Measurements from ENCODE around the gene ATP1A4. TPM values are rescaled to one million over a fixed set of nuclear protein-coding genes. Genes with fewer than 3 reads are reported as not detected.

The ATP1A4 gene
- total and polyA plus RNA-seq, 10 of the 15 experiments (the other 5 are each of a cell fraction or from before 2014, with no cell fraction given): 0.31 to 1.0 (median 0.54) TPM

DNA sequence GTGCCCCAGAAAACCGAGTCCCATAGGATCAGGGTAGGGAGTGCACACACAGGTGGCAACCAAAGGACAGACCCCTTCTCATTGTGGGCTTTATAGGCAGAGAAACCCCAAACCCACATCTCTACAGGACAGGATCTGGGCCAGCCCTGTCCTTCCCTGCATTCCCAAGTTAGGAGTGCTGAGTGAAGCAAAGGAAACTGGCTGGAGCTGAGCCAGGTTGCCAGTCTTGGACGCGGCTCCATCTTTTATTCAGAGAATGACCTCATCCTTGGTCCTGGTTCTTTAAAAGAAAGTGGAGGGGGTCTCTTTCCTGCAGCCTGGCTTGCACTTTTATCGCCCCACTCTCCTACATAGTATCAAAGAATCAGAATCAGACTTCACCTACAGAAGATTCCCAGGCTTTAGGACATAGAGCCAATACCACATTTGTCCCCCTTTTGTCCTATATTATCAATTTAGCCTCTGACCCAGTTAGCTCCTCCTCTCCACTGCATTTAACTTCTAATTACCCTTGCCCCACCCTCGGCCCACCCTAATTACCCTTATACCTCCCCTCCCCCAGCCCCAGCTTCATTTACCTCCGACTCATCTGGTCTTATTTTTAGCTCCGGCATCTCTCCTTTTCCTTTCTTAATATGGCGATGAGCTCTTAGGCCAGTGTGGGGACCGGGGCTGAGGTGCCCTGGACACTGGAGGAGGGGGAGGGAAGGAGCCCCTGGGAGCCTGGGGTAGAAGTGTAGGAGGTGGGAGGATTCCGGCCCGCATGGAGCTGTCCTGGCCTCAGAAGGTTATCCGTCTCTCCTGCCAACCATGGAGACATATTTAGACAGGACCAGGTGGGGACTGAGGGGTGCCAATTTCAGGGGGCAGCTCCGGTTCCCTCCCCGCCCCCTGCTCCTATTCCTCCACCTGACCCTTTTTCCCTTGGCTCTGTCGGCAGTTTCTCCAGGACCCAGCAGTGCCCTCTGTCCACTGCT lies 38.5 kb downstream of the ATP1A4 start, which contains the start of gene CASQ1:
TSS of gene CASQ1 (plus strand) at position 927 of the 977 bp plus-strand sequence. CDS start 177 bp downstream, outside the sequence.
- no peak within 1 kb of the TSS for H2AFZ ChIP-seq (ENCODE audit: control insufficient read depth, low read depth, low read length)
- CTCF ChIA-PET: interaction anchor here (0.6 to 8.7 kb wide), 11 partner anchors 14 to 187 kb away, joined by 3 to 273 read pairs (median 7); partner anchors contain the start of gene PEX19
- intact Hi-C loops (cut with micrococcal nuclease; ENCODE audit: unreplicated experiment) (loop anchor here (5.0 kb wide), 1 partner anchor 417 kb away; no protein-coding TSS in a partner anchor), in situ Hi-C loops (cut with MboI) (loop anchor here (5.0 kb wide), 1 partner anchor 102 kb away; no protein-coding TSS in a partner anchor)
- H4K20me1 ChIP-seq (ENCODE audit: control insufficient read depth, insufficient read depth): no peaks in the 10 kb centered on the region
- 51% methylated on average over 11 of the region's 15 CpGs for WGBS (ENCODE audit: insufficient coverage, insufficient replicate concordance, low lambda C conversion rate, missing lambda C conversion rate)
- RAD21 ChIA-PET (ENCODE audit: unreplicated experiment): interaction anchor here (0.7 to 5.4 kb wide), 10 partner anchors 14 to 189 kb away, joined by 3 to 128 read pairs (median 8); partner anchors contain the start of gene PEA15
- no peaks in the 10 kb centered on the region for H3K36me3 ChIP-seq (ENCODE audit: control insufficient read depth in 2 of 2, insufficient read depth in 2 of 2, low read length in 1 of 2)
- no peak for TF ChIP-seq RAD51 (IDR thresholded peaks at IDR 0.05)
- no peak for TF ChIP-seq ZNF384 (IDR thresholded peaks at IDR 0.05; ENCODE audit: borderline replicate concordance, low read depth, low read length)
- TF ChIP-seq, protein P1, sequence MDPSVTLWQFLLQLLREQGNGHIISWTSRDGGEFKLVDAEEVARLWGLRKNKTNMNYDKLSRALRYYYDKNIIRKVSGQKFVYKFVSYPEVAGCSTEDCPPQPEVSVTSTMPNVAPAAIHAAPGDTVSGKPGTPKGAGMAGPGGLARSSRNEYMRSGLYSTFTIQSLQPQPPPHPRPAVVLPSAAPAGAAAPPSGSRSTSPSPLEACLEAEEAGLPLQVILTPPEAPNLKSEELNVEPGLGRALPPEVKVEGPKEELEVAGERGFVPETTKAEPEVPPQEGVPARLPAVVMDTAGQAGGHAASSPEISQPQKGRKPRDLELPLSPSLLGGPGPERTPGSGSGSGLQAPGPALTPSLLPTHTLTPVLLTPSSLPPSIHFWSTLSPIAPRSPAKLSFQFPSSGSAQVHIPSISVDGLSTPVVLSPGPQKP (IDR thresholded peaks at IDR 0.05; ENCODE audit: low read depth, low read length): no peak
- TF ChIP-seq, protein P2, sequence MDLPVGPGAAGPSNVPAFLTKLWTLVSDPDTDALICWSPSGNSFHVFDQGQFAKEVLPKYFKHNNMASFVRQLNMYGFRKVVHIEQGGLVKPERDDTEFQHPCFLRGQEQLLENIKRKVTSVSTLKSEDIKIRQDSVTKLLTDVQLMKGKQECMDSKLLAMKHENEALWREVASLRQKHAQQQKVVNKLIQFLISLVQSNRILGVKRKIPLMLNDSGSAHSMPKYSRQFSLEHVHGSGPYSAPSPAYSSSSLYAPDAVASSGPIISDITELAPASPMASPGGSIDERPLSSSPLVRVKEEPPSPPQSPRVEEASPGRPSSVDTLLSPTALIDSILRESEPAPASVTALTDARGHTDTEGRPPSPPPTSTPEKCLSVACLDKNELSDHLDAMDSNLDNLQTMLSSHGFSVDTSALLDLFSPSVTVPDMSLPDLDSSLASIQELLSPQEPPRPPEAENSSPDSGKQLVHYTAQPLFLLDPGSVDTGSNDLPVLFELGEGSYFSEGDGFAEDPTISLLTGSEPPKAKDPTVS (IDR thresholded peaks at IDR 0.05; ENCODE audit: low read depth, low read length): no peak
- TF ChIP-seq MTA3 (IDR thresholded peaks at IDR 0.05; ENCODE audit: borderline replicate concordance, low read length): no peak
- TF ChIP-seq, protein P3, sequence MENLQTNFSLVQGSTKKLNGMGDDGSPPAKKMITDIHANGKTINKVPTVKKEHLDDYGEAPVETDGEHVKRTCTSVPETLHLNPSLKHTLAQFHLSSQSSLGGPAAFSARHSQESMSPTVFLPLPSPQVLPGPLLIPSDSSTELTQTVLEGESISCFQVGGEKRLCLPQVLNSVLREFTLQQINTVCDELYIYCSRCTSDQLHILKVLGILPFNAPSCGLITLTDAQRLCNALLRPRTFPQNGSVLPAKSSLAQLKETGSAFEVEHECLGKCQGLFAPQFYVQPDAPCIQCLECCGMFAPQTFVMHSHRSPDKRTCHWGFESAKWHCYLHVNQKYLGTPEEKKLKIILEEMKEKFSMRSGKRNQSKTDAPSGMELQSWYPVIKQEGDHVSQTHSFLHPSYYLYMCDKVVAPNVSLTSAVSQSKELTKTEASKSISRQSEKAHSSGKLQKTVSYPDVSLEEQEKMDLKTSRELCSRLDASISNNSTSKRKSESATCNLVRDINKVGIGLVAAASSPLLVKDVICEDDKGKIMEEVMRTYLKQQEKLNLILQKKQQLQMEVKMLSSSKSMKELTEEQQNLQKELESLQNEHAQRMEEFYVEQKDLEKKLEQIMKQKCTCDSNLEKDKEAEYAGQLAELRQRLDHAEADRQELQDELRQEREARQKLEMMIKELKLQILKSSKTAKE (IDR thresholded peaks at IDR 0.05; ENCODE audit: low read depth, poor library complexity, severe bottlenecking): no peak
- no peak for TF ChIP-seq KLF5 (IDR thresholded peaks at IDR 0.05; ENCODE audit: partially characterized antibody)
- no peak for TF ChIP-seq SMARCA5 (IDR thresholded peaks at IDR 0.05)
- no peak within 1 kb of the TSS for H3K4me3 ChIP-seq
- POLR2A ChIA-PET: interaction anchor here (0.7 to 0.8 kb wide), 2 partner anchors 25 to 391 kb away, joined by 3 to 5 read pairs; no protein-coding TSS in a partner anchor
- H3K79me2 ChIP-seq (ENCODE audit: control insufficient read depth, insufficient read depth, low read length): no peaks in the 10 kb centered on the region
- BruUV-seq (replicated peaks): no TSS peak
- H3K27ac ChIP-seq (ENCODE audit: control insufficient read depth, insufficient read depth): no peak within 1 kb of the TSS
- H3K4me2 ChIP-seq (ENCODE audit: control insufficient read depth, insufficient read depth): no peak within 1 kb of the TSS
- H3K4me1 ChIP-seq (ENCODE audit: control insufficient read depth, insufficient read depth, low read length): peaks cover 10% of the 10 kb centered on the region; the same call in 1 of the 2 replicates
- no peaks in the 10 kb centered on the region for H3K9me3 ChIP-seq (replicated peaks; ENCODE audit: control insufficient read depth, insufficient read depth, low read length)
- SMC1A ChIA-PET (ENCODE audit: uncharacterized antibody, unreplicated experiment): interaction anchor here (0.7 to 5.6 kb wide), 11 partner anchors 11 to 186 kb away, joined by 3 to 123 read pairs (median 6); no protein-coding TSS in a partner anchor
- FAIRE-seq: no peak
- DNase-seq (ENCODE audit: low read depth, low spot score): no peak
- no peak for ATAC-seq
- H3K27me3 ChIP-seq (replicated peaks in 1 of 2; ENCODE audit: control insufficient read depth in 2 of 2, insufficient read depth in 2 of 2, low read length in 1 of 2): peaks cover 0 to 3% of the 10 kb centered on the region in 2 experiments; a peak in 1 of 4 replicates
- no peak within 1 kb of the TSS for H3K9ac ChIP-seq (ENCODE audit: control insufficient read depth, insufficient read depth, low read length)
